HEK293T (cell line): ENCODE measurements around the gene PAWR.

Source experiments
- ARNT ChIP-seq: fragments of 450-650 bp; IDR thresholded peaks from 2 replicates; pipeline ENCODE4 v1.6.1; 2017; ENCODE audit warnings: mild to moderate bottlenecking
- BHLHE40 ChIP-seq: fragments of 450-650 bp; IDR thresholded peaks from 2 replicates; pipeline ENCODE4 v1.6.1; 2016; ENCODE audit warnings: mild to moderate bottlenecking, moderate library complexity, borderline replicate concordance
- ELF4 ChIP-seq: fragments of 450-650 bp; IDR thresholded peaks from 2 replicates; pipeline ENCODE4 v1.6.1; 2017; ENCODE audit warnings: antibody characterized with exemption
- FOXK2 ChIP-seq: fragments of 450-650 bp; IDR thresholded peaks from 2 replicates; pipeline ENCODE4 v1.6.1; 2016; ENCODE audit warnings: mild to moderate bottlenecking
- FOXM1 ChIP-seq: fragments of 450-650 bp; IDR thresholded peaks from 2 replicates; pipeline ENCODE4 v1.6.1; 2017; ENCODE audit warnings: mild to moderate bottlenecking, borderline replicate concordance
- SUZ12 ChIP-seq: fragments of 450-650 bp; IDR thresholded peaks from 2 replicates; pipeline ENCODE4 v1.6.1; 2016; ENCODE audit warnings: mild to moderate bottlenecking

GRCh38 chr12:79637093-79637492, 53.7 kb downstream of the PAWR start:
- TF ChIP-seq ELF4 (no peak), FOXK2 (no peak), ARNT (no peak), FOXM1 (no peak), SUZ12 (no peak), BHLHE40 (no peak)
